ENCODE measurements around the gene HYLS1.

- TF ChIP-seq EZH2phosphoT487 (IDR thresholded peaks at IDR 0.05; ENCODE audit: borderline replicate concordance, low read length) = no peak
- TF ChIP-seq CTCF (IDR thresholded peaks at IDR 0.05; ENCODE audit: low read depth, low read length, poor library complexity, severe bottlenecking) = no peak
Observed at GRCh38 chr11:125883375-125883774, 4.1 kb upstream of the HYLS1 start.

All from DOHH2 (cell line).